22Rv1 (cell line): ENCODE measurements around the gene ARMC5.

Experiments
- ZFX ChIP-seq: fragments of 450-650 bp; IDR thresholded peaks from 2 replicates; pipeline ENCODE4 v1.6.1; 2017; ENCODE audit warnings: antibody characterized with exemption, borderline replicate concordance
- TF ChIP-seq, protein P1 (sequence below): fragments of 450-650 bp; IDR thresholded peaks from 2 replicates; pipeline ENCODE4 v1.5.1; 2017; ENCODE audit warnings: mild to moderate bottlenecking

- TF ChIP-seq, protein P1, sequence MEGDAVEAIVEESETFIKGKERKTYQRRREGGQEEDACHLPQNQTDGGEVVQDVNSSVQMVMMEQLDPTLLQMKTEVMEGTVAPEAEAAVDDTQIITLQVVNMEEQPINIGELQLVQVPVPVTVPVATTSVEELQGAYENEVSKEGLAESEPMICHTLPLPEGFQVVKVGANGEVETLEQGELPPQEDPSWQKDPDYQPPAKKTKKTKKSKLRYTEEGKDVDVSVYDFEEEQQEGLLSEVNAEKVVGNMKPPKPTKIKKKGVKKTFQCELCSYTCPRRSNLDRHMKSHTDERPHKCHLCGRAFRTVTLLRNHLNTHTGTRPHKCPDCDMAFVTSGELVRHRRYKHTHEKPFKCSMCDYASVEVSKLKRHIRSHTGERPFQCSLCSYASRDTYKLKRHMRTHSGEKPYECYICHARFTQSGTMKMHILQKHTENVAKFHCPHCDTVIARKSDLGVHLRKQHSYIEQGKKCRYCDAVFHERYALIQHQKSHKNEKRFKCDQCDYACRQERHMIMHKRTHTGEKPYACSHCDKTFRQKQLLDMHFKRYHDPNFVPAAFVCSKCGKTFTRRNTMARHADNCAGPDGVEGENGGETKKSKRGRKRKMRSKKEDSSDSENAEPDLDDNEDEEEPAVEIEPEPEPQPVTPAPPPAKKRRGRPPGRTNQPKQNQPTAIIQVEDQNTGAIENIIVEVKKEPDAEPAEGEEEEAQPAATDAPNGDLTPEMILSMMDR = no peak
- no peak for TF ChIP-seq ZFX
Measured at GRCh38 chr16:31430380-31431052, 28.8 kb upstream of the ARMC5 start.
